Karpas-422 (cell line): ENCODE measurements around the gene WFDC12. TPM values are rescaled to one million over a fixed set of nuclear protein-coding genes. Genes with fewer than 3 reads are reported as not detected.

ENCODE experiments used
- DNase-seq: peaks from one replicate; pipeline ENCODE4 v3.0.0-alpha.2; 2015
- H2AFZ ChIP-seq: fragments of 200-600 bp; sonication (generic); 2 replicates; pipeline ENCODE4 v1.6.1; 2014; ENCODE audit warnings: antibody characterized with exemption, low read length, mixed read lengths
- H3K27ac ChIP-seq: fragments of 200-600 bp; sonication (generic); 2 replicates; pipeline ENCODE4 v1.5.1; 2014; ENCODE audit warnings: mild to moderate bottlenecking, low read length, moderate library complexity
- H3K27me3 ChIP-seq: fragments of 200-600 bp; sonication (generic); 2 replicates; pipeline ENCODE4 v1.6.1; 2014; ENCODE audit warnings: low read length, mixed read lengths
- H3K36me3 ChIP-seq: fragments of 200-600 bp; sonication (generic); 2 replicates; pipeline ENCODE4 v1.6.1; 2014; ENCODE audit warnings: low read length, mixed read lengths; ENCODE audit not compliant: insufficient read depth
- H3K4me1 ChIP-seq: fragments of 200-600 bp; sonication (generic); 2 replicates; pipeline ENCODE4 v1.6.1; 2014; ENCODE audit warnings: mild to moderate bottlenecking, low read length, mixed read lengths
- H3K4me2 ChIP-seq: fragments of 200-600 bp; sonication (generic); 2 replicates; pipeline ENCODE4 v1.6.1; 2014; ENCODE audit warnings: low read length, low read depth, mild to moderate bottlenecking; ENCODE audit not compliant: poor library complexity, severe bottlenecking
- H3K4me3 ChIP-seq: fragments of 200-600 bp; sonication (generic); 2 replicates; pipeline ENCODE4 v1.5.1; 2014; ENCODE audit warnings: mild to moderate bottlenecking, antibody characterized with exemption, low read length, mixed read lengths
- H3K79me2 ChIP-seq: fragments of 200-600 bp; sonication (generic); 2 replicates; pipeline ENCODE4 v1.6.1; 2014; ENCODE audit warnings: mild to moderate bottlenecking, low read length, mixed read lengths
- H3K9ac ChIP-seq: fragments of 200-600 bp; sonication (generic); 2 replicates; pipeline ENCODE4 v1.6.0; 2014; ENCODE audit warnings: low read length
- H3K9me2 ChIP-seq: fragments of 200-600 bp; sonication (generic), shearing (Covaris generic); replicated peaks from 2 replicates; pipeline ENCODE4 v1.6.0; 2014; ENCODE audit warnings: mild to moderate bottlenecking, low read length, moderate library complexity; ENCODE audit not compliant: insufficient read depth
- H3K9me3 ChIP-seq: fragments of 300-700, 200-600 bp; sonication (generic); 2 replicates; pipeline ENCODE4 v1.6.1; 2014; ENCODE audit warnings: low read length, mixed read lengths
- H4K20me1 ChIP-seq: fragments of 200-600 bp; sonication (generic); 2 replicates; pipeline ENCODE4 v1.6.1; 2014; ENCODE audit warnings: mild to moderate bottlenecking, antibody characterized with exemption, low read length, low read depth; ENCODE audit not compliant: insufficient read depth
- total RNA-seq: library from RNA; depleted of rRNA; stranded (reverse); fragments of >200 nt; shearing (Covaris generic); gene quantifications from 2 replicates; pipeline ENCODE4 v1.2.3, GENCODE V29; 2014; ENCODE audit warnings: low replicate concordance

Gene WFDC12
- total RNA-seq, 1 experiment from 2014 or later: not detected

GRCh38 chr20:45094864-45095574 is 29.2 kb downstream of the WFDC12 start:
- Histone ChIP-seq H3K4me2 (no peak overlapping the region), H3K9me2 (no peaks in the 10 kb centered on the region), H3K4me3 (no peak overlapping the region), H3K27me3 (no peaks in the 10 kb centered on the region), H3K9ac (no peak overlapping the region), H3K27ac (no peak overlapping the region), H3K36me3 (peaks cover 9% of the 10 kb centered on the region; the same call in 1 of the 2 replicates), H3K79me2 (no peaks in the 10 kb centered on the region), H3K4me1 (peaks cover 4% of the 10 kb centered on the region; the same call in 1 of the 2 replicates), H3K9me3 (no peaks in the 10 kb centered on the region), H4K20me1 (no peaks in the 10 kb centered on the region), H2AFZ (no peak overlapping the region)
- no peak for DNase-seq

GRCh38 chr20:45094201-45094600 is 30.1 kb downstream of the WFDC12 start:
- no peak overlapping the region for H3K4me2 ChIP-seq
- no peaks in the 10 kb centered on the region for H3K27me3 ChIP-seq
- no peak overlapping the region for H3K4me3 ChIP-seq
- H4K20me1 ChIP-seq: no peaks in the 10 kb centered on the region
- no peaks in the 10 kb centered on the region for H3K9me2 ChIP-seq
- no peak overlapping the region for H2AFZ ChIP-seq
- H3K9me3 ChIP-seq: no peaks in the 10 kb centered on the region
- DNase-seq: no peak
- H3K79me2 ChIP-seq: no peaks in the 10 kb centered on the region
- no peak overlapping the region for H3K27ac ChIP-seq
- H3K9ac ChIP-seq: no peak overlapping the region
- H3K4me1 ChIP-seq: peaks cover 4% of the 10 kb centered on the region; the same call in 1 of the 2 replicates
- H3K36me3 ChIP-seq: peaks cover 16% of the 10 kb centered on the region; the same call in 1 of the 2 replicates

- H3K4me3 ChIP-seq: no peak overlapping the region
- H3K27ac ChIP-seq: no peak overlapping the region
- H3K9me2 ChIP-seq: no peaks in the 10 kb centered on the region
- no peak overlapping the region for H3K4me2 ChIP-seq
- H3K4me1 ChIP-seq: peaks cover 4% of the 10 kb centered on the region; the same call in 1 of the 2 replicates
- H3K9me3 ChIP-seq: no peaks in the 10 kb centered on the region
- no peak overlapping the region for H3K9ac ChIP-seq
- H4K20me1 ChIP-seq: no peaks in the 10 kb centered on the region
- H3K79me2 ChIP-seq: no peaks in the 10 kb centered on the region
- H3K27me3 ChIP-seq: no peaks in the 10 kb centered on the region
- DNase-seq: no peak
- no peak overlapping the region for H2AFZ ChIP-seq
- peaks cover 21% of the 10 kb centered on the region; the same call in 1 of the 2 replicates for H3K36me3 ChIP-seq
Observed at GRCh38 chr20:45092898-45093297, 31.4 kb downstream of the WFDC12 start.

GRCh38 chr20:45091366-45091765 is 32.9 kb downstream of the WFDC12 start:
- DNase-seq: no peak
- Histone ChIP-seq H3K79me2 (no peaks in the 10 kb centered on the region), H3K4me1 (peaks cover 4% of the 10 kb centered on the region; the same call in 1 of the 2 replicates), H3K27me3 (no peaks in the 10 kb centered on the region), H3K27ac (no peak overlapping the region; the same call in 1 of the 2 replicates), H3K9ac (no peak overlapping the region), H3K9me3 (no peaks in the 10 kb centered on the region), H3K4me2 (no peak overlapping the region), H2AFZ (no peak overlapping the region), H3K4me3 (no peak overlapping the region), H4K20me1 (no peaks in the 10 kb centered on the region), H3K36me3 (peaks cover 34% of the 10 kb centered on the region), H3K9me2 (no peaks in the 10 kb centered on the region)

- Histone ChIP-seq H4K20me1 (no peaks in the 10 kb centered on the region), H3K9me3 (no peaks in the 10 kb centered on the region), H2AFZ (no peak overlapping the region), H3K4me3 (no peak overlapping the region), H3K36me3 (peaks cover 42% of the 10 kb centered on the region), H3K79me2 (no peaks in the 10 kb centered on the region), H3K27me3 (no peaks in the 10 kb centered on the region), H3K27ac (no peak overlapping the region), H3K9ac (no peak overlapping the region), H3K4me1 (peaks cover 2% of the 10 kb centered on the region; the same call in 1 of the 2 replicates), H3K4me2 (no peak overlapping the region), H3K9me2 (no peaks in the 10 kb centered on the region)
- no peak for DNase-seq
Observed at GRCh38 chr20:45090481-45090880, 33.8 kb downstream of the WFDC12 start.

GRCh38 chr20:45088247-45088646 is 36.0 kb downstream of the WFDC12 start:
- Histone ChIP-seq H3K4me3 (no peak overlapping the region), H3K9ac (no peak overlapping the region), H3K79me2 (no peaks in the 10 kb centered on the region), H2AFZ (no peak overlapping the region), H3K9me3 (no peaks in the 10 kb centered on the region), H3K4me1 (no peaks in the 10 kb centered on the region), H3K27me3 (no peaks in the 10 kb centered on the region), H3K4me2 (no peak overlapping the region), H3K36me3 (peaks cover 46% of the 10 kb centered on the region), H3K9me2 (no peaks in the 10 kb centered on the region), H4K20me1 (no peaks in the 10 kb centered on the region), H3K27ac (no peak overlapping the region)
- no peak for DNase-seq

GRCh38 chr20:45087814-45088213 is 36.5 kb downstream of the WFDC12 start:
- no peak overlapping the region for H3K4me2 ChIP-seq

GRCh38 chr20:45087097-45087790 is 37.0 kb downstream of the WFDC12 start:
- H3K9me2 ChIP-seq: no peaks in the 10 kb centered on the region
- H3K9ac ChIP-seq: no peak overlapping the region
- no peaks in the 10 kb centered on the region for H3K4me1 ChIP-seq
- no peak overlapping the region for H2AFZ ChIP-seq
- H4K20me1 ChIP-seq: no peaks in the 10 kb centered on the region
- no peaks in the 10 kb centered on the region for H3K9me3 ChIP-seq
- no peaks in the 10 kb centered on the region for H3K27me3 ChIP-seq
- no peak overlapping the region for H3K4me3 ChIP-seq
- H3K79me2 ChIP-seq: no peaks in the 10 kb centered on the region
- H3K36me3 ChIP-seq: peaks cover 51% of the 10 kb centered on the region
- H3K27ac ChIP-seq: no peak overlapping the region
- no peak for DNase-seq
- H3K4me2 ChIP-seq: no peak overlapping the region

More at GRCh38 chr20:45087814-45088213, 36.5 kb downstream of the WFDC12 start:
- DNase-seq: no peak
- H3K9me2 ChIP-seq: no peaks in the 10 kb centered on the region
- H2AFZ ChIP-seq: no peak overlapping the region
- no peak overlapping the region for H3K27ac ChIP-seq
- H3K4me3 ChIP-seq: no peak overlapping the region
- no peaks in the 10 kb centered on the region for H4K20me1 ChIP-seq
- no peaks in the 10 kb centered on the region for H3K9me3 ChIP-seq
- H3K4me1 ChIP-seq: no peaks in the 10 kb centered on the region
- no peak overlapping the region for H3K9ac ChIP-seq
- no peaks in the 10 kb centered on the region for H3K27me3 ChIP-seq
- H3K79me2 ChIP-seq: no peaks in the 10 kb centered on the region
- peaks cover 46% of the 10 kb centered on the region for H3K36me3 ChIP-seq
